Dendritic cell treated with granulocyte-macrophage colony-stimulating factor and Interleukin-4, amounts not matched to agents 40 ng/mL and 50 ng/mL, for 4 days (primary cell): Measurements from ENCODE around the gene MYCN.
"Not testable (repeated sequence)": the region's sequence is repeated elsewhere in the genome, so short reads cannot be mapped to it uniquely, and the experiment has no call there.

Experiments used
- H3K27ac Mint-ChIP-seq: one replicate; pipeline ENCODE4 v1.8.0; 2022; ENCODE audit warnings: mild to moderate bottlenecking, mixed read lengths
- H3K27me3 Mint-ChIP-seq: one replicate; pipeline ENCODE4 v1.8.0; 2022; ENCODE audit warnings: mild to moderate bottlenecking, mixed read lengths
- H3K36me3 Mint-ChIP-seq: one replicate; pipeline ENCODE4 v1.8.0; 2022; ENCODE audit warnings: low read depth, mixed read lengths
- H3K4me1 Mint-ChIP-seq: one replicate; pipeline ENCODE4 v1.8.0; 2022; ENCODE audit warnings: low read depth, mixed read lengths
- H3K4me3 Mint-ChIP-seq: one replicate; pipeline ENCODE4 v1.8.0; 2022; ENCODE audit warnings: mild to moderate bottlenecking, moderate library complexity, mixed read lengths
- H3K9me3 Mint-ChIP-seq: one replicate; pipeline ENCODE4 v1.8.0; 2022; ENCODE audit warnings: mixed read lengths
- intact Hi-C: fragments of 100-400 bp; cut with micrococcal nuclease; formaldehyde crosslinking; loops from one replicate; pipeline ENCODE4 v1.15.0; 2022

MYCN gene

DNA sequence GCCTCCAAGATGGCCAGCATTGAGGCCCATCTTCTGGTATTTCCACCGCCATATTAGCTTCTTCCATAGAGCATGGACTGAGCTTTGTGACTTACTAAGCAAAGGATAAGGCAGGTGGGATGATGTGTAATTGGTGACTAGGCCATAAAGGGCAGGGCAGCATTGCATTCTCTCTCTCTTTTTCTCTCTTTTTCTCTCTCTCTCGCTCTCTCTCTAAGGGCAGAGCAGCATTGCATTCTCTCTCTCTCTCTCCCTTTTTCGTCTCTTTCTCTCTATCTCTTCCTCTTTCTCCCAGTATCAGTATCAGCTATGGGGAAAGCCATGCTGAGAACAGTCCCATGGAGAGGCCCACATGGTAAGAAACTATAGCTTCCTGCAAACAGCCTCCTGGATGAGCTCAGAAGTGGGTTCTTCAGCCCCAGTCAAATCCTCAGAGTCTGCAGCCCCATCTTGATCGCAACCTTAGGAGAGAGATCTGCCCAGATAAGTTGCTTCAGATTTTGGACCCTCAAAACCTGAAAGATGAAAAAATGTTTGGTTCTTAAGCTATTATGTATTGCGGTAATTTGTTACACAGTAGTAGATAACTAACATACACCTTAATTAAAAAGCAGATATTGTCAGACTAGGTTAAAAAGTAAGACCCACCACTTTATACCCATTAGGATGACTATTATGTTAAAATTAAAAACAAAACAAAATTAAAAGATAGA is 39.1 kb upstream of the MYCN start:
- Mint-ChIP-seq H3K9me3 (peaks cover 37% of the 10 kb centered on the region), H3K4me1 (no peaks in the 10 kb centered on the region), H3K4me3 (no peak overlapping the region), H3K27ac (no peak overlapping the region), H3K27me3 (no peaks in the 10 kb centered on the region), H3K36me3 (no peaks in the 10 kb centered on the region)
- intact Hi-C loops, result no loop called here

DNA sequence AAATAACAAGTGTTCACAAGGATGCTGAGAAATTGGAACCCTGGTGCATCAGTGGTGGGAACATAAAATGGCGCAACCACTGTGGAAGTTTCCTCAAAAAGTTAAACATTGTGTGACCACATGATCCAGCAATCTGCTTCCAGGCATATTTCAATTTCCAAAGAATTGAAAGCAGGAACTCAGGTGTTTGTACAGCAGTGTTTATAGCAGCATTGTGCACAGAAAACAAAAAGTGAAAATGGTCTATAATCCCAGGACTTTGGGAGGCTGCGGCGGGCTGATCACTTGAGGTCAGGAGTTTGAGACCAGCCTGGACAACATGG is 38.6 kb upstream of the MYCN start:
- H3K36me3 Mint-ChIP-seq, result no peaks in the 10 kb centered on the region
- intact Hi-C loops, result no loop called here
- no peak overlapping the region for H3K27ac Mint-ChIP-seq
- peaks cover 32% of the 10 kb centered on the region for H3K9me3 Mint-ChIP-seq
- H3K27me3 Mint-ChIP-seq, result no peaks in the 10 kb centered on the region
- no peak overlapping the region for H3K4me3 Mint-ChIP-seq
- no peaks in the 10 kb centered on the region for H3K4me1 Mint-ChIP-seq

DNA sequence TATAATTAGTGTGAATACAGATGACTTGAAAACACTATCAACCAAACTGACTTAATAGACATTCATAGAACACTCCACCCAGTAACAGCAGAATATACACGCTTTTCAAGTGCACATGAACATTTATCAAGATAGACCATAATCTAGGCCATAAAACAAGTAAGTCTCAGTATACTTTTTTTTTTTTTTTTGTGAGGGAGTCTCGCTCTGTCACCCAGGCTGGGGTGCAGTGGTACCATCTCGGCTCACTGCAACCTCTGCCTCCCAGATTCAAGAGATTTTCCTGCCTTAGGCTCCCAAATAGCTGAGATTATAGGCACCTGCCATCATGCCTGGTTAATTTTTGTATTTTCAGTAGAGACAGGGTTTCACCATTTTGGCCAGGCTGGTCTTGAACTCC is 36.4 kb upstream of the MYCN start:
- peaks cover 16% of the 10 kb centered on the region for H3K9me3 Mint-ChIP-seq
- H3K27ac Mint-ChIP-seq, H3K4me1 Mint-ChIP-seq, H3K4me3 Mint-ChIP-seq, intact Hi-C loops, H3K27me3 Mint-ChIP-seq, H3K36me3 Mint-ChIP-seq: not testable (repeated sequence)

DNA sequence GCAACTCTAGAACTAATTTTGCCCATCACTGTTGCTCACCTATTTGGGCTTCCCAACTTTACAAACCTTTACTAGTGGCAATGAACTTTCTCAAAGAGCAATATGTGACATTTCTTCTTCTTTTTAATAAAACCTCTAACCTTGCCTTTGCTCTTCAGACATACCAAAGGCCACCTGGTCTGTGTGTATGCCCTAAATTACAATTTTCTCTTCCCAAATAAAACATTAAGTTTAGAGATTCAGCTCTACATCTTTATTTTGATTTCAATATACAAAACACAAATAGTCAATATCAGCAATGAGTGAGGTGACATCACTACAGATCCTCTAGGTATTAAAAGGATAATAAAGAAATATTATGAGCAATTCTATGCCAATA is 35.1 kb upstream of the MYCN start:
- intact Hi-C loops, result no loop called here
- no peak overlapping the region for H3K4me3 Mint-ChIP-seq
- H3K9me3 Mint-ChIP-seq, result peaks cover 9% of the 10 kb centered on the region
- H3K27ac Mint-ChIP-seq, result no peak overlapping the region
- no peaks in the 10 kb centered on the region for H3K4me1 Mint-ChIP-seq
- H3K27me3 Mint-ChIP-seq, result no peaks in the 10 kb centered on the region
- H3K36me3 Mint-ChIP-seq, result no peaks in the 10 kb centered on the region

DNA sequence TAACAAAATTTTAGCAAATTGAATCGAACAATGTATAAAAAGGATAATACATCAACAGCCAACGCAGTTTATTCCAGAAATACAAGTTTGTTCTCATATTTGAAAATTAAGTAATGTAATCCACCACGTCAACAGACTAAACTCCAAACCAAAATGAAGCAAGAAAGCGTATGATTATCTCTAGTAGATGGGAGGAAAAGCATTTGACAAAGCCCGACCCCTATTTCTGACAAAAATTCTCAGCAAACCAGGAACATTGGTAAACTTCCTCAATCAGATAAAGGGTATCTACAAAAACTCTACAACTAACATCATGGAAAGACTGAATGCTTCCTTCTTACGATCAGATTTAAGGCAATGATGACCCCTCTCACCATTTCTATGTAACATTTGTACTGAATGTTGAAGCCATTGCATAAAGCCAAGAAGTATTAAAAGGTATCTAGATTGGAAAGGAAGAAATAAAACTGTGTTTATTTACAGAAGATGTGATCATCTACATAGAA is 34.3 kb upstream of the MYCN start:
- Mint-ChIP-seq H3K27ac (no peak overlapping the region), H3K36me3 (no peaks in the 10 kb centered on the region), H3K4me3 (no peak overlapping the region), H3K9me3 (peaks cover 6% of the 10 kb centered on the region), H3K4me1 (no peaks in the 10 kb centered on the region), H3K27me3 (no peaks in the 10 kb centered on the region)
- intact Hi-C loops, result no loop called here

DNA sequence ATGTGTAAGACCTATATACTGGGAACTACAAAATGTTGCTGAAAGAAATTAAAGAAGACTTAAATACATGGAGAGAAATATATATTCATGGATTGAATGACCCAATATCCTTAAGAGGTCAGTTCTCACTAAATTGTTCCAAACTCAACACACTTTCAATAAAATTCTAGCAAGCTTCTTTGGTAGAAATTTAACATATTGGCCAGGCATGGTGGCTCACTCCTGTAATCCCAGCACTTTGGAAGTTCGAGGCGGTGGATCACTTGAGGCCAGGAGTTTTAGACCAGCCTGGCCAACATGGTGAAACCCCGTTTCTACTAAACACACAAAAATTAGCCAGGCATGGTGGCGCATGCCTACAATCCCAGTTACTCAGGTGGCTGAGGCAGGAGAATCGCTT is 33.6 kb upstream of the MYCN start:
- H3K27me3 Mint-ChIP-seq, result no peaks in the 10 kb centered on the region
- no peak overlapping the region for H3K27ac Mint-ChIP-seq
- no peaks in the 10 kb centered on the region for H3K36me3 Mint-ChIP-seq
- intact Hi-C loops, result no loop called here
- H3K4me1 Mint-ChIP-seq, result no peaks in the 10 kb centered on the region
- no peaks in the 10 kb centered on the region for H3K9me3 Mint-ChIP-seq
- H3K4me3 Mint-ChIP-seq, result no peak overlapping the region

DNA sequence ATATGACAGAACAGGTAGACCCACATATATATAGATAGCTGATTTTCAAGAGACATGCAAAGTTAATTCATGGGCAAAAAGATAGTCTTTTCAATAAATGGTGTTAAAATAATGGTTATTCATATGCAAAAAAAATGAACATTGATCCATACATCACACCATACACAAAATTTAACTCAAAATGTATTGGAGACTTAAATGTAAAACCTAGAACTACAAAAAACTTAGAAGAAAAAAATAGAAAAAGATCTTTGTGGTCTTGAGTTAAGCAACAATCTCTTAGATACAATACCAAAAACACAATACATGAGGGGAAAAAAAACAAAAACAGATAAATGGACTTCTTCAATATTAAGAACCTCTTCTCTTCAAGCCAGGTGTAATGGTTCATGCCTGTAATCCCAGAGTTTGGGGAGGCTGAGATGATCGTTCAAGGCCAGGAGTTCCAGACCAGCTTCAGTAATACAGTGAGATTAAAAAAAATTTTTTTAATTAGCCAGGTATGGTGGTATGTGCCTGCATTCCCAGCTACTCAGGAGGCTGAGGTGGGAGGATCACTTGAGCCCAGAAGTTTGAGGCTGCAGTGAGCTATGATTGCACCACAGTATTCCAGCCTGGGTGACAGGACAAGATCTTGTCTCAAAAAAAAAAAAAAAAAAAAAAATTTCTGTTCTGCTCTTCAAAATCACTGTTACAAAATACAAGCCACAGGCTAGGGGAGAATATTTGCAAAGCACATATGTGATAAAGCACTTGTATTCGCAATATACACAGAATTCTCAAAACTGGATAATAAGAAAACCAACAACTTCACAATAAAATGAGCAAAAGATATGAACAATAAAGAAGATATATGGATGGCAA is 32.7 kb upstream of the MYCN start:
- intact Hi-C loops, result no loop called here
- no peak overlapping the region for H3K4me3 Mint-ChIP-seq
- no peak overlapping the region for H3K27ac Mint-ChIP-seq
- no peaks in the 10 kb centered on the region for H3K9me3 Mint-ChIP-seq
- no peaks in the 10 kb centered on the region for H3K27me3 Mint-ChIP-seq
- no peaks in the 10 kb centered on the region for H3K36me3 Mint-ChIP-seq
- H3K4me1 Mint-ChIP-seq, result no peaks in the 10 kb centered on the region

DNA sequence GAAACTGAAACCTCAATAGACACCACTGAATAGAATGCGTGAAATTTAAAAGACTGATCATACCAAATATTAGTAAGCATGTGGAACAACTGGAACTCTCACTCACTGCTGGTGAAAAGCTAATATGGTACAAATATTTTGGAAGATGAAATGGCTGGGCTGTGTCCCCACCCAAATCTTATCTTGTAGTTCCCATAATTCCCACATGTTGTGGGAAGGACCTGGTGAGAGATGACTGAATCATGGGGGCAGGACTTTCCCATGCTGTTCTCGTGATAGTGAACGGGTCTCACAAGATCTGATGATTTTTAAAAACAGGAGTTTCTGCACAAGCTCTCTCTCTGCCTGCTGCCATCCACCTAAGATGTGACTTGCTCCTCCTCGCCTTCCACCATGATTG is 32.0 kb upstream of the MYCN start:
- intact Hi-C loops, result no loop called here
- H3K27ac Mint-ChIP-seq, result no peak overlapping the region
- no peaks in the 10 kb centered on the region for H3K27me3 Mint-ChIP-seq
- H3K4me3 Mint-ChIP-seq, result no peak overlapping the region
- no peaks in the 10 kb centered on the region for H3K9me3 Mint-ChIP-seq
- H3K36me3 Mint-ChIP-seq, result no peaks in the 10 kb centered on the region
- no peaks in the 10 kb centered on the region for H3K4me1 Mint-ChIP-seq

DNA sequence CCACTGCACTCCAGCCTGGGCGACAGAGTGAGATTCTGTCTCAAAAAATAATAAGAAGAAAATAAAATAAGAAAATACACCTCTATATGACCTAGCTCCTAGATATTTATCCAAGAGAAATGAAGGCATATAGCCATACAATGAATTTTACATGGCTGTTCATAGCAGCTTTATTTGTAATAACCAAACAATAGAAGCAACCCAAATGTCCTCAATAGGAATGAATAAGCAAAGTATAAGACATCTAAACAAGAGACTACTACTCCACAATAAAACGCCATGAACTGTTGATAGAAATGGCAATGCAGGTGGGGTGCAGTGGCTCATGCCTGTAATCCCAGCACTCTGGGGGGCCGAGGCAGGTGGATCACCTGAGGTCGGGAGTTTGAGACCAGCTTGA is 31.2 kb upstream of the MYCN start:
- no peaks in the 10 kb centered on the region for H3K4me1 Mint-ChIP-seq
- H3K27ac Mint-ChIP-seq, result no peak overlapping the region
- peaks cover 1% of the 10 kb centered on the region for H3K27me3 Mint-ChIP-seq
- no peak overlapping the region for H3K4me3 Mint-ChIP-seq
- intact Hi-C loops, result no loop called here
- H3K36me3 Mint-ChIP-seq, result no peaks in the 10 kb centered on the region
- no peaks in the 10 kb centered on the region for H3K9me3 Mint-ChIP-seq

DNA sequence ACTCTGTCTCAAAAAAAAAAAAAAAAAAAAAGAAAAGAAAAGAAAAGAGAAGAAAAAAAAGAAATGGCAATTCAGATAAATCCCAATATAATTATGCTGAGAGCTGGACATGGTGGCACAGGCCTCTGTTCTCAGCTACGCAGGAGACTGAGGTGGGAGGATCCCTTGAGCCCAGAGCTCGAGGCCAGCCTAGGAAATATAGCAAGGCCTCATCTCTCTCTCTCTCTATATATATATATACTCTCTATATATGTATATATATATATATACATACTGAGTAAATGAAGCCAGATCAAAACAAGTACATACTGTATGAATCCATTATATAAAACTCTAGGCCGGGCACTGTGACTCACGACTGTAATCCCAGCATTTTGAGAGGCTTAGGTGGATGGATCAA is 30.6 kb upstream of the MYCN start:
- no peak overlapping the region for H3K27ac Mint-ChIP-seq
- H3K36me3 Mint-ChIP-seq, result no peaks in the 10 kb centered on the region
- H3K27me3 Mint-ChIP-seq, result peaks cover 1% of the 10 kb centered on the region
- H3K9me3 Mint-ChIP-seq, result no peaks in the 10 kb centered on the region
- intact Hi-C loops, result no loop called here
- no peaks in the 10 kb centered on the region for H3K4me1 Mint-ChIP-seq
- no peak overlapping the region for H3K4me3 Mint-ChIP-seq

DNA sequence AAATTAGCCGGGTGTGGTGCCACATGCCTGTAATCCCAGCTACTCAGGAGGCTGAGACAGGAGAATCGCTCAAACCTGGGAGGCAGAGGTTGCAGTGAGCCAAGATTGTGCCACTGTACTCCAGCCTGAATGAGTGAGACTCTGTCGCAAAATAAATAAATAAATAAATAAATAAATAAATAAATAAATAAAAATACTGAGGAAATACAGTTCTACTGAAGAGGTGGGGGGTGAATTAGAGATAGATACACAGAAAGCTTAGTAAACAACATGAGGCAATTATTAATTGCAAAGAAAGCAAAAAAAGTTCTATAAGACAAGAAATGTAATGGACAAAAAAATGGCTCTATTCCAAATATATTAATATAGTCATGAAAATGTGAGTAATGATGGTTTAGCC is 29.1 kb upstream of the MYCN start:
- H3K36me3 Mint-ChIP-seq, H3K9me3 Mint-ChIP-seq, H3K27me3 Mint-ChIP-seq, H3K27ac Mint-ChIP-seq, H3K4me1 Mint-ChIP-seq, intact Hi-C loops, H3K4me3 Mint-ChIP-seq: not testable (repeated sequence)

DNA sequence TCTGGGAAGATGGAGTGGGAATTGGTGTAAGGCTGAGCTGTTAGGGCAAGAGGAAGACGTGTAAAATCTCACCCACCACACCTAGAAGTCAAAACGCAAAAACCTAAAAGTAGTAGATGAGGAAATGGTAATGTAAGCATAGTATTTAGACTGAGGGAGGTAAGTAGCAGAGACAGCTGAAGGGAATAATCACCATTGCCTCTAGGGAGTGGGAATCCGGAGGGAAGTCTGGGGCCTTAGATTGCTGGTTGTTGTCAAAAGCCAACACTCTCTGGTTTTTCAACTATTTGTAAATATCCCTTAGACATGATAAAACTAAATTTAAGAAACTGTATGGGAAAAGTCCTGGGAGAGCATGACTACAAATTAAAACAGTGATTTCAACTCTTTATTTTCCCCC is 28.7 kb upstream of the MYCN start:
- H3K27ac Mint-ChIP-seq, result no peak overlapping the region
- H3K4me3 Mint-ChIP-seq, result no peak overlapping the region
- intact Hi-C loops, result no loop called here
- H3K36me3 Mint-ChIP-seq, result no peaks in the 10 kb centered on the region
- H3K4me1 Mint-ChIP-seq, result no peaks in the 10 kb centered on the region
- H3K27me3 Mint-ChIP-seq, result peaks cover 1% of the 10 kb centered on the region
- no peaks in the 10 kb centered on the region for H3K9me3 Mint-ChIP-seq

DNA sequence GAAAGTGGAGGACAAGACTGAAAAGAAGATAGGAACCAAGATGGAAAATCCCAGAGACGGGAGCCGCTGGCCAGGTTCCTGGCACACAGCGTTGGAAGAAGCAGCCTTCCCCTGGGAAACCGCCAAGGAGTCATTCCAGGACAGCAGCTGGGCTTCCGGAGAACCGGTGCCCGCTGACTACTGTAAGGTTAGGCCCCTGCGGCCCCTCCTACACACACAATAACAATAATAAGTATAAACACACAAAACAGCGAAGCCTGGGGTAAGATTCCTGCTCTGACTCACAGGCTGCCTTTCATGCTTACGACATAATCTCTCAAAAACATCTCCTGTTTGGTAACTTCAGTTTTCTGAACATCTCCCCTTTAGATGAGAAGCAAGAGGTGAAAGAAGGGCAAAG is 28.1 kb upstream of the MYCN start:
- no peaks in the 10 kb centered on the region for H3K4me1 Mint-ChIP-seq
- no peaks in the 10 kb centered on the region for H3K36me3 Mint-ChIP-seq
- no peak overlapping the region for H3K27ac Mint-ChIP-seq
- H3K9me3 Mint-ChIP-seq, result no peaks in the 10 kb centered on the region
- peaks cover 1% of the 10 kb centered on the region for H3K27me3 Mint-ChIP-seq
- H3K4me3 Mint-ChIP-seq, result no peak overlapping the region
- intact Hi-C loops, result no loop called here

DNA sequence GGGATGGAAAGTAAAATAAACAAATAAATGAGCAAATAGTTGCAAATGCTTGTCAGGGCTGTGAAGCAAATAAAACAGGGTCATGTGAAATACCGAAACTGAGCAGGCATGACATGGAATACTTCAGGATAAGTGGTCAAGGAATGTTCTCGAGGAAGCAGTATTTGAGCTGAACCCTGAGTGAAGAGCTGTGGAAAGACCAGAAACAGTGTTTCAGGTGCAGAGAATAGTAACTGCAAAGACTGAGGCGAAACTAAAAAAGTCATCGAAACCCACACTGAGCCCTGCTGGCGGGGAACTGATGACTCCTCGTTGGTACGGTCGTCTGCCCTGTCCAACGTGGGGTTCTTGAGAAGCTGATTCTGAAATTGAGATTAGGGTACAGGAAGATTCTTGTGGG is 27.2 kb upstream of the MYCN start:
- Mint-ChIP-seq H3K27me3 (peaks cover 3% of the 10 kb centered on the region), H3K4me1 (no peaks in the 10 kb centered on the region), H3K9me3 (no peaks in the 10 kb centered on the region), H3K36me3 (no peaks in the 10 kb centered on the region), H3K4me3 (no peak overlapping the region), H3K27ac (no peak overlapping the region)
- intact Hi-C loops, result no loop called here
